Endothelial cell of umbilical vein (primary cell): ENCODE results near the gene CCSER1. TPM values are rescaled to one million over a fixed set of nuclear protein-coding genes. Genes with fewer than 3 reads are reported as not detected.

Experiments
- BruUV-seq: library from RNA; stranded (reverse); fragments of 400-500 nt; replicated peaks from 2 replicates; lab custom pipeline; 2021; lab: Mats Ljungman, UMichigan
- CTCF ChIA-PET: fragments of 300-600, 350-600 bp; sonication (Branson Sonifier 250); formaldehyde crosslinking; loops from one replicate; lab custom pipeline; 2021; ENCODE audit warnings: antibody characterized with exemption, inconsistent platforms; lab: Charles Lee
- POLR2A ChIA-PET: fragments of 300-600, 350-600 bp; sonication (Branson Sonifier 250); formaldehyde crosslinking; loops from one replicate; lab custom pipeline; 2021; ENCODE audit warnings: antibody characterized with exemption, inconsistent platforms; lab: Charles Lee
- DNase-seq: peaks from one replicate; pipeline ENCODE4 v3.0.0-alpha.2; 2011; ENCODE audit warnings: low read depth, low spot score
- FAIRE-seq: peaks from 2 replicates; lab custom pipeline; 2011; peaks lifted over from hg19 to GRCh38; lab: Jason Lieb, UNC
- H2AFZ ChIP-seq: 2 replicates; pipeline ENCODE4 v1.6.0; 2012; ENCODE audit warnings: low read depth, low read length, control low read depth, inconsistent platforms
- H3K27ac ChIP-seq: 2 replicates; pipeline ENCODE4 v1.5.1; 2011; ENCODE audit warnings: low read depth, mild to moderate bottlenecking, control low read depth, low read length, moderate library complexity; ENCODE audit not compliant: insufficient read depth
- H3K27me3 ChIP-seq, 2 experiments: 2 replicates each; pipeline versions ENCODE4 v1.6.0 to v1.6.1; 2011; ENCODE audit warnings: low read length in 2 of 2, mixed read lengths in 1 of 2; ENCODE audit not compliant: control insufficient read depth in 2 of 2, insufficient read depth in 2 of 2
- H3K36me3 ChIP-seq, 2 experiments: 2 replicates in 1 of 2; 3 replicates in 1 of 2; pipeline ENCODE4 v1.5.1; 2011; ENCODE audit warnings: low read length in 2 of 2, mild to moderate bottlenecking in 1 of 2, moderate library complexity in 1 of 2; ENCODE audit not compliant: control insufficient read depth in 2 of 2, insufficient read depth in 2 of 2; ENCODE audit errors: extremely low read depth in 1 of 2
- H3K4me1 ChIP-seq: 3 replicates; pipeline ENCODE4 v1.5.1; 2011; ENCODE audit warnings: mild to moderate bottlenecking, low read length; ENCODE audit not compliant: control insufficient read depth, insufficient read depth; ENCODE audit errors: extremely low read depth
- H3K4me2 ChIP-seq: 2 replicates; pipeline ENCODE4 v1.6.1; 2011; ENCODE audit warnings: low read length, control low read depth, mixed read lengths; ENCODE audit not compliant: insufficient read depth
- H3K4me3 ChIP-seq, 3 experiments: fragments of 200-600 bp in 1 of 3; sonication (generic), shearing (Covaris generic) in 1 of 3; replicated peaks in 1 of 3; 2 replicates each; pipeline ENCODE4 v1.5.1; 2011 to 2016; ENCODE audit warnings: control low read depth in 3 of 3, low read length in 3 of 3, mild to moderate bottlenecking in 2 of 3, inconsistent platforms in 1 of 3, low read depth in 1 of 3, moderate library complexity in 1 of 3; ENCODE audit not compliant: insufficient read depth in 1 of 3
- H3K79me2 ChIP-seq: 2 replicates; pipeline ENCODE4 v1.6.0; 2012; ENCODE audit warnings: low read length, inconsistent platforms; ENCODE audit not compliant: control insufficient read depth, insufficient read depth
- H3K9ac ChIP-seq: replicated peaks from 2 replicates; pipeline ENCODE3; 2011; ENCODE audit warnings: low read length, control low read depth; ENCODE audit not compliant: insufficient read depth; ENCODE audit errors: extremely low read depth
- H3K9me1 ChIP-seq: replicated peaks from 3 replicates; pipeline ENCODE4 v1.6.0; 2011; ENCODE audit warnings: mild to moderate bottlenecking, low read length; ENCODE audit not compliant: control insufficient read depth, insufficient read depth; ENCODE audit errors: extremely low read depth
- H3K9me3 ChIP-seq: replicated peaks from 2 replicates; pipeline ENCODE4 v1.5.1; 2012; ENCODE audit warnings: low read length, inconsistent platforms; ENCODE audit not compliant: control insufficient read depth, insufficient read depth
- H4K20me1 ChIP-seq: replicated peaks from 2 replicates; pipeline ENCODE3; 2011; ENCODE audit warnings: mild to moderate bottlenecking, low read length; ENCODE audit not compliant: control insufficient read depth, insufficient read depth; ENCODE audit errors: extremely low read depth
- EZH2 ChIP-seq: IDR thresholded peaks from 2 replicates; pipeline ENCODE4 v1.6.1; 2012; ENCODE audit warnings: borderline replicate concordance, low read depth, mild to moderate bottlenecking, moderate library complexity, low read length, inconsistent platforms; ENCODE audit not compliant: severe bottlenecking
- FOS ChIP-seq: IDR thresholded peaks from 2 replicates; pipeline ENCODE4 v1.6.1; 2011; ENCODE audit warnings: mild to moderate bottlenecking, low read length, moderate library complexity, borderline replicate concordance; ENCODE audit not compliant: insufficient read depth
- GATA2 ChIP-seq: IDR thresholded peaks from 2 replicates; pipeline ENCODE4 v1.7.0; 2011; ENCODE audit warnings: low read depth, mild to moderate bottlenecking, moderate library complexity, mixed read lengths, low read length; ENCODE audit not compliant: insufficient read length, insufficient read depth
- JUN ChIP-seq: IDR thresholded peaks from 2 replicates; pipeline ENCODE4 v1.6.1; 2011; ENCODE audit warnings: borderline replicate concordance, low read depth; ENCODE audit not compliant: insufficient read length, insufficient read depth
- MYC ChIP-seq: IDR thresholded peaks from one replicate; pipeline ENCODE4 v1.6.1; 2011; ENCODE audit warnings: mild to moderate bottlenecking, low read depth, low read length
- POLR2A ChIP-seq: IDR thresholded peaks from 2 replicates; pipeline ENCODE4 v1.6.1; 2012; ENCODE audit warnings: low read depth, mild to moderate bottlenecking, control low read depth, low read length
- POLR2AphosphoS5 ChIP-seq: IDR thresholded peaks from 2 replicates; pipeline ENCODE4 v1.6.1; 2012; ENCODE audit warnings: low read depth, mild to moderate bottlenecking, control low read depth, low read length, moderate library complexity; ENCODE audit not compliant: insufficient read depth
- dilution Hi-C: fragments of 300-500 bp; cut with MboI; formaldehyde crosslinking; loops from one replicate; pipeline ENCODE4 v1.15.0; 2019; ENCODE audit warnings: low sequenced_read_pairs; ENCODE audit not compliant: extremely low pct_ligation_motif_present
- intact Hi-C: fragments of 100-400 bp; cut with micrococcal nuclease; formaldehyde crosslinking; loops from one replicate; pipeline ENCODE4 v1.10.0; 2022
- polyA plus RNA-seq, 4 experiments: library from polyadenylated mRNA; depleted of rRNA in 3 of 4; stranded (reverse) in 3 of 4; unstranded in 1 of 4; fragments of >200 nt; gene quantifications; 2 replicates each; pipeline versions ENCODE4 v1.2.1 to v1.2.3, GENCODE V29; 2011 to 2012; ENCODE audit warnings: missing spikeins in 1 of 4
- total RNA-seq: library from RNA; stranded (reverse); gene quantifications from 2 replicates; pipeline ENCODE4 v1.2.3, GENCODE V29; 2021
- TF ChIP-seq, protein P1 (sequence below): IDR thresholded peaks from 2 replicates; pipeline ENCODE4 v1.6.1; 2011; ENCODE audit not compliant: insufficient read depth, insufficient read length
- TF ChIP-seq, protein P2 (sequence below), 2 donors: IDR thresholded peaks; 1 replicate in 1 of 2; 2 replicates in 1 of 2; pipeline ENCODE4 v1.5.1; 2011; ENCODE audit warnings: low read length in 2 of 2, mild to moderate bottlenecking in 2 of 2, moderate library complexity in 2 of 2, control low read depth in 1 of 2, inconsistent platforms in 1 of 2, low read depth in 1 of 2; ENCODE audit not compliant: insufficient read depth in 1 of 2; ENCODE audit errors: extremely low read depth in 1 of 2

CCSER1 gene
- total and polyA plus RNA-seq, 2 donors (not counting 3 experiments of a cell fraction or from before 2014, with no cell fraction given), result 0.11 to 1.8 TPM

DNA sequence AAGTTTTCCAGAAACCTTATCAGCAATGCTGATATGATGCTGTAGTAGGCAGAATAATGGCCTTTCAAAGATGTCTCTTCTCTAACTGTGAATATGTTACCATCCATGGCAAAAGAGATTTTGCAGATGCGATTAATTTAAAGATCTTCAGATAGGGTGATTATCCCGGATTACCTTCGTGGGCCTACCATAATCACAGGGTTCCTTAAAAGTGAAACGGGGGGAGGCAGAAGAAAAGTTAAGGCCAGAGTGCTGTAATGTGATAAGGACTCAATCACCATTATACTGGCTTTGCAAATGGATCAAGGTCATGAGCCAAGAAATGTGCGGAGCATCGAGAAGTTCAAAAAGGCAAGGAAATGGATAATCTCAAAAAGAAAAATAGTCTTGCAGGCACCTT is 459.6 kb downstream of the CCSER1 start:
- FAIRE-seq (no peak), DNase-seq (no peak)
- H3K27ac ChIP-seq, result no peak overlapping the region
- H3K9me3 ChIP-seq, result no peaks in the 10 kb centered on the region
- H4K20me1 ChIP-seq, result no peaks in the 10 kb centered on the region
- dilution Hi-C loops (no loop called here), intact Hi-C loops (no loop called here)
- H2AFZ ChIP-seq, result no peak overlapping the region
- no peaks in the 10 kb centered on the region for H3K4me1 ChIP-seq
- TF ChIP-seq FOS (no peak), GATA2 (no peak), JUN (no peak), MYC (no peak), POLR2A (no peak), POLR2AphosphoS5 (no peak), EZH2 (no peak)
- TF ChIP-seq, protein P1, sequence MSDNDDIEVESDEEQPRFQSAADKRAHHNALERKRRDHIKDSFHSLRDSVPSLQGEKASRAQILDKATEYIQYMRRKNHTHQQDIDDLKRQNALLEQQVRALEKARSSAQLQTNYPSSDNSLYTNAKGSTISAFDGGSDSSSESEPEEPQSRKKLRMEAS, result no peak
- TF ChIP-seq, protein P2, sequence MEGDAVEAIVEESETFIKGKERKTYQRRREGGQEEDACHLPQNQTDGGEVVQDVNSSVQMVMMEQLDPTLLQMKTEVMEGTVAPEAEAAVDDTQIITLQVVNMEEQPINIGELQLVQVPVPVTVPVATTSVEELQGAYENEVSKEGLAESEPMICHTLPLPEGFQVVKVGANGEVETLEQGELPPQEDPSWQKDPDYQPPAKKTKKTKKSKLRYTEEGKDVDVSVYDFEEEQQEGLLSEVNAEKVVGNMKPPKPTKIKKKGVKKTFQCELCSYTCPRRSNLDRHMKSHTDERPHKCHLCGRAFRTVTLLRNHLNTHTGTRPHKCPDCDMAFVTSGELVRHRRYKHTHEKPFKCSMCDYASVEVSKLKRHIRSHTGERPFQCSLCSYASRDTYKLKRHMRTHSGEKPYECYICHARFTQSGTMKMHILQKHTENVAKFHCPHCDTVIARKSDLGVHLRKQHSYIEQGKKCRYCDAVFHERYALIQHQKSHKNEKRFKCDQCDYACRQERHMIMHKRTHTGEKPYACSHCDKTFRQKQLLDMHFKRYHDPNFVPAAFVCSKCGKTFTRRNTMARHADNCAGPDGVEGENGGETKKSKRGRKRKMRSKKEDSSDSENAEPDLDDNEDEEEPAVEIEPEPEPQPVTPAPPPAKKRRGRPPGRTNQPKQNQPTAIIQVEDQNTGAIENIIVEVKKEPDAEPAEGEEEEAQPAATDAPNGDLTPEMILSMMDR (IDR thresholded peaks at IDR 0.05; ENCODE audit: extremely low read depth in 1 of 2, insufficient read depth in 1 of 2, low read depth in 1 of 2, low read length in 2 of 2), result no peak
- CTCF ChIA-PET, result no interaction called here
- no peak overlapping the region for H3K4me3 ChIP-seq
- BruUV-seq, result no TSS peak
- H3K36me3 ChIP-seq, result no peaks in the 10 kb centered on the region
- H3K9ac ChIP-seq, result no peak overlapping the region
- POLR2A ChIA-PET, result no interaction called here
- H3K4me2 ChIP-seq, result no peak overlapping the region
- no peaks in the 10 kb centered on the region for H3K79me2 ChIP-seq
- no peaks in the 10 kb centered on the region for H3K9me1 ChIP-seq
- no peaks in the 10 kb centered on the region for H3K27me3 ChIP-seq
